Measurements from ENCODE around the gene AGBL5.
A peak's percentile ranks its signal among the peaks of the same experiment; 100 is the strongest.

AGBL5 gene

GRCh38 chr2:27021253-27022049 lies 30.0 kb upstream of the AGBL5 start:
- no peak for FAIRE-seq

GRCh38 chr2:27023740-27024139 lies 27.7 kb upstream of the AGBL5 start:
- no peak for FAIRE-seq
- no peak for DNase-seq (ENCODE audit: insufficient read length, low spot score)

More at GRCh38 chr2:27021253-27022049, 30.0 kb upstream of the AGBL5 start:
- no peak for DNase-seq (ENCODE audit: insufficient read length, low spot score)

GRCh38 chr2:27024188-27024587 lies 27.3 kb upstream of the AGBL5 start:
- no peak for FAIRE-seq

GRCh38 chr2:27024812-27025211 lies 26.7 kb upstream of the AGBL5 start:
- DNase-seq (ENCODE audit: insufficient read length, low spot score) = no peak
- FAIRE-seq = no peak

More at GRCh38 chr2:27024188-27024587, 27.3 kb upstream of the AGBL5 start:
- DNase-seq (ENCODE audit: insufficient read length, low spot score) = no peak

- no peak for FAIRE-seq
- no peak for DNase-seq (ENCODE audit: insufficient read length, low spot score)
These were observed 26.1 kb upstream of the AGBL5 start for GRCh38 chr2:27025281-27025800.

GRCh38 chr2:27025861-27026851 lies 25.3 kb upstream of the AGBL5 start:
- no peak for DNase-seq (ENCODE audit: insufficient read length, low spot score)
- FAIRE-seq = no peak

GRCh38 chr2:27027211-27027651 lies 24.2 kb upstream of the AGBL5 start:
- DNase-seq (ENCODE audit: insufficient read length, low spot score) (no peak), FAIRE-seq (no peak)

- FAIRE-seq = no peak
These were observed 22.4 kb upstream of the AGBL5 start for GRCh38 chr2:27029051-27029450.

GRCh38 chr2:27032495-27033252 lies 18.8 kb upstream of the AGBL5 start, which contains the start of gene TMEM214:
Gene TMEM214, plus strand, starts transcription at chr2:27032965. Its CDS starts 51 bp downstream, at chr2:27033016.
- FAIRE-seq (peak; percentile 86), DNase-seq (ENCODE audit: insufficient read length, low spot score) (peak; percentile 97)

More at GRCh38 chr2:27029051-27029450, 22.4 kb upstream of the AGBL5 start:
- DNase-seq (ENCODE audit: insufficient read length, low spot score) = no peak

GRCh38 chr2:27033253-27033852 lies 18.1 kb upstream of the AGBL5 start:
- FAIRE-seq = no peak

GRCh38 chr2:27038012-27038411 lies 13.5 kb upstream of the AGBL5 start:
- DNase-seq (ENCODE audit: insufficient read length, low spot score) (no peak), FAIRE-seq (no peak)

More at GRCh38 chr2:27033253-27033852, 18.1 kb upstream of the AGBL5 start:
- no peak for DNase-seq (ENCODE audit: insufficient read length, low spot score)

GRCh38 chr2:27038631-27039339 lies 12.7 kb upstream of the AGBL5 start:
- no peak for DNase-seq (ENCODE audit: insufficient read length, low spot score)
- FAIRE-seq = no peak

- DNase-seq (ENCODE audit: insufficient read length, low spot score) = no peak
- FAIRE-seq = no peak
These were observed 12.0 kb upstream of the AGBL5 start for GRCh38 chr2:27039426-27039825.

GRCh38 chr2:27039871-27040270 lies 11.6 kb upstream of the AGBL5 start:
- FAIRE-seq (no peak), DNase-seq (ENCODE audit: insufficient read length, low spot score) (no peak)

- DNase-seq (ENCODE audit: insufficient read length, low spot score) (no peak), FAIRE-seq (no peak)
These were observed 11.2 kb upstream of the AGBL5 start for GRCh38 chr2:27040282-27040681.

GRCh38 chr2:27041752-27042151 lies 9.7 kb upstream of the AGBL5 start:
- DNase-seq (ENCODE audit: insufficient read length, low spot score) (no peak), FAIRE-seq (no peak)

GRCh38 chr2:27042159-27042661 lies 9.3 kb upstream of the AGBL5 start:
- FAIRE-seq (no peak), DNase-seq (ENCODE audit: insufficient read length, low spot score) (no peak)

GRCh38 chr2:27042985-27043634 lies 8.4 kb upstream of the AGBL5 start:
- DNase-seq (ENCODE audit: insufficient read length, low spot score) (no peak), FAIRE-seq (no peak)
